GM12892 (cell line): ENCODE results near the gene QPCTL.

Source experiments
- POLR2A ChIP-seq: IDR thresholded peaks from 2 replicates; pipeline ENCODE4 v1.6.1; 2011; ENCODE audit warnings: low read depth, low read length, control low read depth
- POLR2AphosphoS5 ChIP-seq: IDR thresholded peaks from 2 replicates; pipeline ENCODE4 v1.6.1; 2011; ENCODE audit warnings: low read depth, low read length, control low read depth
- TAF1 ChIP-seq: IDR thresholded peaks from 2 replicates; pipeline ENCODE4 v1.6.1; 2011; ENCODE audit warnings: low read depth, mild to moderate bottlenecking, control low read depth, low read length, borderline replicate concordance

GRCh38 chr19:45674946-45675345 lies 17.5 kb upstream of the QPCTL start:
- TF ChIP-seq POLR2AphosphoS5, result no peak
- TF ChIP-seq POLR2A, result no peak
- no peak for TF ChIP-seq TAF1
